ENCODE measurements around the gene COPZ2. TPM values are rescaled to one million over a fixed set of nuclear protein-coding genes. Genes with fewer than 3 reads are reported as not detected.

COPZ2 gene
- total and polyA plus RNA-seq, 9 of the 15 experiments (the other 6 are each of a cell fraction or from before 2014, with no cell fraction given): 0.22 to 0.49 TPM; not detected in 7

DNA sequence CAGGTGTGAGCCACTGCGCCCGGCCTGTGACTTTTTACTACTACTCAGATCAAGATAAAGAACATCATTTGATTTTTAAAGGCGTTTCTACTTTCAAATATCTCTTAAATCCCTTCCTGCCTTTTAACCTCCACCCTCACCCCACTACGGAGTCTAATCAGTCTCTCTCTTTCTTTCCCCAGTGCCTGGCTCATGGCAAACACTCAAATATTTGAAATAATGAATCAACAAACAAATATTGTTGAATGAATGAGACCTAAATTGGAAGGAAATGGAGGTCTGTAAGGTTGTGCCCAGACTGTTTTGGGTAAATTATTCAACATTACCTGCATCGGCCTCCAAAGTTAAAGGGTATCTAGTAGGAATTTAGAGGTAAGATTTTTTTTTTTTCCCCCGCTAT is 14.7 kb downstream of the COPZ2 start:
- H4K20me1 ChIP-seq (replicated peaks; ENCODE audit: control insufficient read depth, insufficient read depth, low read length): no peaks in the 10 kb centered on the region
- no peaks in the 10 kb centered on the region for H3K9me3 ChIP-seq (replicated peaks; ENCODE audit: control insufficient read depth, insufficient read depth, low read depth, low read length)
- H3K4me1 ChIP-seq (replicated peaks in 1 of 2; ENCODE audit: control insufficient read depth in 2 of 2, insufficient read depth in 2 of 2, low read length in 2 of 2): peaks cover 25 to 39% of the 10 kb centered on the region in 2 experiments; a peak in 4 of 5 replicates
- H3K9ac ChIP-seq (ENCODE audit: insufficient read depth in 1 of 2, low read depth in 2 of 2, low read length in 2 of 2): no peak overlapping the region
- no peaks in the 10 kb centered on the region for H3K36me3 ChIP-seq (ENCODE audit: control insufficient read depth, insufficient read depth, low read length)
- ChIA-PET CTCF (ENCODE audit: low intra/inter-chr PET ratio) (no interaction called here), POLR2A (no interaction called here)
- intact Hi-C loops (cut with micrococcal nuclease) (loop anchor here (10.0 kb wide), 1 partner anchor 232 kb away; no protein-coding TSS in a partner anchor), in situ Hi-C loops (cut with MboI) (no loop called here)
- ATAC-seq (no peak), DNase-seq (ENCODE audit: extremely low read depth in 1 of 4, low spot score in 3 of 4) (no peak), FAIRE-seq (no peak)
- 36% methylated on average over 6 of the region's 6 CpGs for WGBS (ENCODE audit: insufficient coverage, low coverage, missing lambda C conversion rate)
- TF ChIP-seq ZNF431 (CRISPR knock-in tag; IDR thresholded peaks at IDR 0.05) (no peak), MCM7 (IDR thresholded peaks at IDR 0.05) (no peak), ZNF561 (CRISPR knock-in tag; conservative IDR thresholded peaks at IDR 0.05) (no peak)
- H3K9me1 ChIP-seq (ENCODE audit: control insufficient read depth, insufficient read depth, low read length): no peaks in the 10 kb centered on the region
- H3K4me3 ChIP-seq: no peak overlapping the region
- BruUV-seq (replicated peaks): no TSS peak
- H3K4me2 ChIP-seq (ENCODE audit: insufficient read depth, low read length): no peak overlapping the region
- no peak overlapping the region for H2AFZ ChIP-seq (ENCODE audit: low read depth, low read length)
- no peak overlapping the region for H3K27ac ChIP-seq (ENCODE audit: extremely low read depth, low read depth, low read length)
- H3K79me2 ChIP-seq (ENCODE audit: control insufficient read depth, insufficient read depth, low read length): no peaks in the 10 kb centered on the region
- H3K27me3 ChIP-seq (ENCODE audit: control insufficient read depth in 2 of 2, insufficient read depth in 2 of 2, low read length in 2 of 2): no peaks in the 10 kb centered on the region

GRCh38 chr17:48021934-48022333 is 15.7 kb downstream of the COPZ2 start:
- Histone ChIP-seq H3K9ac (ENCODE audit: insufficient read depth in 1 of 2, low read depth in 2 of 2, low read length in 2 of 2) (no peak overlapping the region), H3K27me3 (ENCODE audit: control insufficient read depth in 2 of 2, insufficient read depth in 2 of 2, low read length in 2 of 2) (no peaks in the 10 kb centered on the region), H2AFZ (ENCODE audit: low read depth, low read length) (no peak overlapping the region), H3K4me1 (replicated peaks in 1 of 2; ENCODE audit: control insufficient read depth in 2 of 2, insufficient read depth in 2 of 2, low read length in 2 of 2) (peaks cover 15 to 33% of the 10 kb centered on the region in 2 experiments; a peak in 4 of 5 replicates), H3K4me2 (ENCODE audit: insufficient read depth, low read length) (no peak overlapping the region), H3K4me3 (no peak overlapping the region), H3K9me1 (ENCODE audit: control insufficient read depth, insufficient read depth, low read length) (no peaks in the 10 kb centered on the region), H4K20me1 (replicated peaks; ENCODE audit: control insufficient read depth, insufficient read depth, low read length) (no peaks in the 10 kb centered on the region), H3K36me3 (ENCODE audit: control insufficient read depth, insufficient read depth, low read length) (no peaks in the 10 kb centered on the region), H3K79me2 (ENCODE audit: control insufficient read depth, insufficient read depth, low read length) (no peaks in the 10 kb centered on the region), H3K9me3 (replicated peaks; ENCODE audit: control insufficient read depth, insufficient read depth, low read depth, low read length) (no peaks in the 10 kb centered on the region), H3K27ac (ENCODE audit: extremely low read depth, low read depth, low read length) (no peak overlapping the region)
- ATAC-seq (no peak), DNase-seq (ENCODE audit: extremely low read depth in 1 of 4, low spot score in 3 of 4) (no peak), FAIRE-seq (no peak)
- intact Hi-C loops (cut with micrococcal nuclease): loop anchor here (10.0 kb wide), 1 partner anchor 233 kb away; no protein-coding TSS in a partner anchor
- no TSS peak for BruUV-seq (replicated peaks)
- POLR2A ChIA-PET: interaction anchor here (0.5 to 1.7 kb wide), 3 partner anchors 19 to 128 kb away, joined by 4 to 5 read pairs (median 4); partner anchors contain the start of gene CDK5RAP3
- in situ Hi-C loops (cut with MboI): no loop called here
- CTCF ChIA-PET (ENCODE audit: low intra/inter-chr PET ratio): interaction anchor here (0.7 kb wide), 1 partner anchor 75 kb away, joined by 3 read pairs; no protein-coding TSS in a partner anchor
- WGBS (ENCODE audit: insufficient coverage, low coverage, missing lambda C conversion rate): 15% methylated on average over 5 of the region's 5 CpGs
- TF ChIP-seq XRCC4 (IDR thresholded peaks at IDR 0.05; ENCODE audit: extremely low read depth, insufficient read depth, insufficient read length) (no peak), EGR1 (conservative IDR thresholded peaks at IDR 0.05) (no peak), CEBPG (CRISPR knock-in tag; IDR thresholded peaks at IDR 0.05) (no peak), CEBPG (tag; conservative IDR thresholded peaks at IDR 0.05 in 1 of 2, IDR thresholded peaks at IDR 0.05 in 1 of 2) (peak; percentile 21 to 43; a peak in 1 of 4 replicates), TAL1 (IDR thresholded peaks at IDR 0.05) (no peak), MYC (IDR thresholded peaks at IDR 0.05; ENCODE audit: low read depth, low read length) (no peak), MYC (CRISPR knock-in tag; IDR thresholded peaks at IDR 0.05; ENCODE audit: borderline replicate concordance, low read depth) (no peak), CEBPB (tag; IDR thresholded peaks at IDR 0.05) (peak; percentile 79), STAG1 (CRISPR knock-in tag; IDR thresholded peaks at IDR 0.05; ENCODE audit: borderline replicate concordance) (no peak), DIDO1 (tag; IDR thresholded peaks at IDR 0.05; ENCODE audit: low read depth) (no peak), SPI1 (IDR thresholded peaks at IDR 0.05; ENCODE audit: borderline replicate concordance, low read depth, low read length) (no peak), IFI16 (CRISPR knock-in tag; IDR thresholded peaks at IDR 0.05) (no peak)
- TF ChIP-seq, protein P1, sequence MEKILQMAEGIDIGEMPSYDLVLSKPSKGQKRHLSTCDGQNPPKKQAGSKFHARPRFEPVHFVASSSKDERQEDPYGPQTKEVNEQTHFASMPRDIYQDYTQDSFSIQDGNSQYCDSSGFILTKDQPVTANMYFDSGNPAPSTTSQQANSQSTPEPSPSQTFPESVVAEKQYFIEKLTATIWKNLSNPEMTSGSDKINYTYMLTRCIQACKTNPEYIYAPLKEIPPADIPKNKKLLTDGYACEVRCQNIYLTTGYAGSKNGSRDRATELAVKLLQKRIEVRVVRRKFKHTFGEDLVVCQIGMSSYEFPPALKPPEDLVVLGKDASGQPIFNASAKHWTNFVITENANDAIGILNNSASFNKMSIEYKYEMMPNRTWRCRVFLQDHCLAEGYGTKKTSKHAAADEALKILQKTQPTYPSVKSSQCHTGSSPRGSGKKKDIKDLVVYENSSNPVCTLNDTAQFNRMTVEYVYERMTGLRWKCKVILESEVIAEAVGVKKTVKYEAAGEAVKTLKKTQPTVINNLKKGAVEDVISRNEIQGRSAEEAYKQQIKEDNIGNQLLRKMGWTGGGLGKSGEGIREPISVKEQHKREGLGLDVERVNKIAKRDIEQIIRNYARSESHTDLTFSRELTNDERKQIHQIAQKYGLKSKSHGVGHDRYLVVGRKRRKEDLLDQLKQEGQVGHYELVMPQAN (IDR thresholded peaks at IDR 0.05; ENCODE audit: borderline replicate concordance): no peak

All from K562 (cell line).